Neuronal stem cell (in vitro differentiated cells): ENCODE measurements around the gene SLC40A1.

Experiments
- DNase-seq: peaks from one replicate; pipeline ENCODE4 v3.0.0-alpha.2; 2013; ENCODE audit warnings: low spot score
- H2AFZ ChIP-seq: one replicate; pipeline ENCODE4 v1.6.1; 2013; ENCODE audit warnings: mild to moderate bottlenecking, low read length, inconsistent platforms
- H2AK5ac ChIP-seq: 2 replicates; pipeline ENCODE4 v1.6.1; 2013; ENCODE audit warnings: low read depth, mild to moderate bottlenecking, inconsistent platforms, low read length, moderate library complexity, mixed read lengths
- H2BK120ac ChIP-seq: 2 replicates; pipeline ENCODE4 v1.6.1; 2013; ENCODE audit warnings: low read depth, mild to moderate bottlenecking, inconsistent platforms, low read length, moderate library complexity, mixed read lengths
- H2BK12ac ChIP-seq: one replicate; pipeline ENCODE4 v1.6.1; 2013; ENCODE audit warnings: low read length, inconsistent platforms
- H2BK15ac ChIP-seq: 2 replicates; pipeline ENCODE4 v1.6.1; 2013; ENCODE audit warnings: mild to moderate bottlenecking, low read length, inconsistent platforms, mixed read lengths
- H2BK5ac ChIP-seq: one replicate; pipeline ENCODE4 v1.6.1; 2013; ENCODE audit warnings: inconsistent platforms, mild to moderate bottlenecking, low read length, moderate library complexity
- H3K14ac ChIP-seq: one replicate; pipeline ENCODE4 v1.6.1; 2013; ENCODE audit warnings: low read length, inconsistent platforms
- H3K18ac ChIP-seq: 2 replicates; pipeline ENCODE4 v1.6.1; 2013; ENCODE audit warnings: low read length, inconsistent platforms
- H3K23ac ChIP-seq: 2 replicates; pipeline ENCODE4 v1.6.1; 2013; ENCODE audit warnings: low read depth, mild to moderate bottlenecking, mixed read lengths, low read length, inconsistent platforms; ENCODE audit not compliant: poor library complexity
- H3K27ac ChIP-seq: replicated peaks from 3 replicates; pipeline ENCODE4 v1.5.1; 2013; ENCODE audit warnings: low read length, inconsistent platforms
- H3K27me3 ChIP-seq, 3 experiments: 2 replicates each; pipeline ENCODE4 v1.6.1; 2013; ENCODE audit warnings: low read length in 3 of 3, mild to moderate bottlenecking in 2 of 3, inconsistent platforms in 1 of 3, low read depth in 1 of 3, mixed read lengths in 1 of 3, moderate library complexity in 1 of 3; ENCODE audit not compliant: control insufficient read depth in 3 of 3, insufficient read depth in 3 of 3
- H3K36me3 ChIP-seq, 2 donors: replicated peaks in 1 of 2; 2 replicates each; pipeline ENCODE4 v1.6.1; 2013; ENCODE audit warnings: low read length in 2 of 2; ENCODE audit not compliant: control insufficient read depth in 2 of 2, insufficient read depth in 2 of 2
- H3K4ac ChIP-seq: 2 replicates; pipeline ENCODE4 v1.6.1; 2013; ENCODE audit warnings: inconsistent platforms, mild to moderate bottlenecking, low read length, moderate library complexity
- H3K4me1 ChIP-seq, 2 donors: 1 replicate in 1 of 2; 2 replicates in 1 of 2; pipeline ENCODE4 v1.6.1; 2013; ENCODE audit warnings: low read length in 2 of 2, low read depth in 1 of 2; ENCODE audit not compliant: control insufficient read depth in 2 of 2, insufficient read depth in 1 of 2
- H3K4me2 ChIP-seq: one replicate; pipeline ENCODE4 v1.6.1; 2013; ENCODE audit warnings: mild to moderate bottlenecking, low read length, inconsistent platforms; ENCODE audit not compliant: insufficient read depth, poor library complexity, severe bottlenecking
- H3K4me3 ChIP-seq, 2 donors: 2 replicates each; pipeline ENCODE4 v1.5.1; 2013; ENCODE audit warnings: low read length in 2 of 2, mild to moderate bottlenecking in 2 of 2, inconsistent platforms in 1 of 2, moderate library complexity in 1 of 2
- H3K79me1 ChIP-seq: one replicate; pipeline ENCODE4 v1.6.1; 2013; ENCODE audit warnings: low read depth, mild to moderate bottlenecking, inconsistent platforms, low read length, moderate library complexity
- H3K9ac ChIP-seq: one replicate; pipeline ENCODE4 v1.6.1; 2013; ENCODE audit warnings: mild to moderate bottlenecking, low read depth, low read length, inconsistent platforms; ENCODE audit not compliant: poor library complexity
- H3K9me3 ChIP-seq, 2 donors: replicated peaks in 1 of 2; 2 replicates each; pipeline versions ENCODE3 to v1.6.1; 2013; ENCODE audit warnings: low read length in 2 of 2, mild to moderate bottlenecking in 2 of 2, inconsistent platforms in 1 of 2, low read depth in 1 of 2, mixed read lengths in 1 of 2, moderate library complexity in 1 of 2; ENCODE audit not compliant: control insufficient read depth in 2 of 2, insufficient read depth in 1 of 2
- H4K8ac ChIP-seq: one replicate; pipeline ENCODE4 v1.6.1; 2013; ENCODE audit warnings: low read depth, mild to moderate bottlenecking, inconsistent platforms, low read length, moderate library complexity
- H4K91ac ChIP-seq: one replicate; pipeline ENCODE4 v1.6.1; 2013; ENCODE audit warnings: low read length, low read depth, mild to moderate bottlenecking, inconsistent platforms; ENCODE audit not compliant: poor library complexity
- WGBS, 2 donors: extraction: QIAGEN DNeasy Blood & Tissue Kit; methylation state at CpG; one replicate each; pipeline ENCODE4 v1.1.7; 2013; ENCODE audit warnings: missing lambda C conversion rate in 2 of 2, mixed read lengths in 1 of 2; ENCODE audit not compliant: insufficient read length in 2 of 2, insufficient replicate concordance in 1 of 2; ENCODE audit errors: extremely low coverage in 2 of 2; 5-methylcytosine and 5-hydroxymethylcytosine counted together

SLC40A1 gene

GRCh38 chr2:189560273-189560586, 20.4 kb downstream of the SLC40A1 start:
- no peak for DNase-seq
- H3K4me3 ChIP-seq = no peak overlapping the region
- no peaks in the 10 kb centered on the region for H3K9me3 ChIP-seq
- no peak overlapping the region for H3K4me2 ChIP-seq
- H3K18ac ChIP-seq = no peak overlapping the region
- no peak overlapping the region for H4K91ac ChIP-seq
- H3K9ac ChIP-seq = no peak overlapping the region
- H3K4ac ChIP-seq = no peak overlapping the region
- H2AK5ac ChIP-seq = no peak overlapping the region
- H3K14ac ChIP-seq = no peak overlapping the region
- H3K36me3 ChIP-seq = peaks cover 0 to 8% of the 10 kb centered on the region in 2 donors
- H2BK12ac ChIP-seq = no peak overlapping the region
- H2AFZ ChIP-seq = peak overlapping the region; percentile 66
- no peak overlapping the region for H4K8ac ChIP-seq
- H3K27ac ChIP-seq = no peak overlapping the region
- H2BK120ac ChIP-seq = no peak overlapping the region
- no peak overlapping the region for H2BK5ac ChIP-seq
- peaks cover 0 to 3% of the 10 kb centered on the region in 2 donors for H3K4me1 ChIP-seq
- no peak overlapping the region for H2BK15ac ChIP-seq
- H3K23ac ChIP-seq = no peak overlapping the region
- no peaks in the 10 kb centered on the region for H3K27me3 ChIP-seq
- H3K79me1 ChIP-seq = no peaks in the 10 kb centered on the region

- H3K79me1 ChIP-seq = no peaks in the 10 kb centered on the region
- H2AK5ac ChIP-seq = no peak overlapping the region
- no peak overlapping the region for H3K9ac ChIP-seq
- H3K36me3 ChIP-seq = peaks cover 0 to 6% of the 10 kb centered on the region in 2 donors
- no peak overlapping the region for H2BK15ac ChIP-seq
- WGBS, 2 donors = no CpG with 5 or more reads among the region's 2 CpGs
- H3K4me2 ChIP-seq = no peak overlapping the region
- H3K27me3 ChIP-seq = no peaks in the 10 kb centered on the region
- no peak overlapping the region for H3K4me3 ChIP-seq
- H3K14ac ChIP-seq = no peak overlapping the region
- DNase-seq = no peak
- H3K27ac ChIP-seq = no peak overlapping the region
- H3K4ac ChIP-seq = no peak overlapping the region
- H2BK5ac ChIP-seq = no peak overlapping the region
- H2BK12ac ChIP-seq = no peak overlapping the region
- no peak overlapping the region for H4K91ac ChIP-seq
- no peaks in the 10 kb centered on the region for H3K9me3 ChIP-seq
- H2BK120ac ChIP-seq = no peak overlapping the region
- no peak overlapping the region for H3K23ac ChIP-seq
- H3K18ac ChIP-seq = no peak overlapping the region
- peak overlapping the region; percentile 66 for H2AFZ ChIP-seq
- no peak overlapping the region for H4K8ac ChIP-seq
- H3K4me1 ChIP-seq = peaks cover 0 to 3% of the 10 kb centered on the region in 2 donors
These were observed 20.9 kb downstream of the SLC40A1 start for GRCh38 chr2:189559579-189560272.

DNA sequence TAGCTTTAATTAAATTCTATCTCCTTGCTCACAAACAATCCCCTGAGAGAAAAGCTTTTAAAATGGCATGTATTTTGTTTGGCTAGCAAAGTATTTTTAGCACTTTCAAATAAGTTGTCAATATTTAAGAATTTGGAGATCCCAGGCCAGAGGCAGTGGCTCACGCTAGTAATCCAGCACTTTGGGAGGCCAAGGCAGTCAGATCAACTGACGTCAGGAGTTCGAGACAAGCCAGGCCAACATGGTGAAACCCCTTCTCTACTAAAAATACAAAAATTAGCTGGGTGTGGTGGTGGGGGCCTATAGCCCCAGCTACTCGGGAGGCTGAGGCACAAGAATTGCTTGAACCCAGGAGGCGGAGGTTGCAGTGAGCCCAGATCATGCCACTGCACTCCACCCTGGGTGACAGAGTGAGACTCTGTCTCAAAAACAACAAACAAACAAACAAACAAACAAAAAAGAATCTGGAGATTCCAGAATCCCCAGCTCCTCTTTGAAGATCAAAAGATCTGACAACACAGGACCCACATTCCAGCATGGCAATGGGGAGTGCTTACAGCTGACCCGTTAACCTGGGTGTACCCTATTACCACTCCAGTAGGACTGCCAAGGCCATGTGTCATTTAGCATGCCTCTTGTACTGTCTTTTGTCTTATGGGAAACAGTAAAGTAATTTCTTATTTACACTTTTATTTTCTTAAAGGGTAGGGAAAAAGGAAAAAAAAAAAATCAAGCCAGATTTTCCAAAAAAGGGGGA, 21.9 kb downstream of the SLC40A1 start:
- H3K23ac ChIP-seq = no peak overlapping the region
- H3K27me3 ChIP-seq = no peaks in the 10 kb centered on the region
- H3K4me1 ChIP-seq = peaks cover 0 to 3% of the 10 kb centered on the region in 2 donors
- H2AFZ ChIP-seq = no peak overlapping the region
- H2BK120ac ChIP-seq = no peak overlapping the region
- no peak overlapping the region for H4K8ac ChIP-seq
- no peak overlapping the region for H2BK15ac ChIP-seq
- H2AK5ac ChIP-seq = no peak overlapping the region
- no peak for DNase-seq
- no peak overlapping the region for H3K4me3 ChIP-seq
- H3K9ac ChIP-seq = no peak overlapping the region
- H3K9me3 ChIP-seq = no peaks in the 10 kb centered on the region
- no peak overlapping the region for H4K91ac ChIP-seq
- H3K27ac ChIP-seq = no peak overlapping the region
- H3K36me3 ChIP-seq = peaks cover 0 to under 1% of the 10 kb centered on the region in 2 donors
- H2BK5ac ChIP-seq = no peak overlapping the region
- no peak overlapping the region for H3K14ac ChIP-seq
- no peak overlapping the region for H3K4me2 ChIP-seq
- H3K79me1 ChIP-seq = no peaks in the 10 kb centered on the region
- no CpG with 5 or more reads among the region's 6 CpGs for WGBS, 2 donors
- H2BK12ac ChIP-seq = no peak overlapping the region
- no peak overlapping the region for H3K18ac ChIP-seq
- no peak overlapping the region for H3K4ac ChIP-seq

DNA sequence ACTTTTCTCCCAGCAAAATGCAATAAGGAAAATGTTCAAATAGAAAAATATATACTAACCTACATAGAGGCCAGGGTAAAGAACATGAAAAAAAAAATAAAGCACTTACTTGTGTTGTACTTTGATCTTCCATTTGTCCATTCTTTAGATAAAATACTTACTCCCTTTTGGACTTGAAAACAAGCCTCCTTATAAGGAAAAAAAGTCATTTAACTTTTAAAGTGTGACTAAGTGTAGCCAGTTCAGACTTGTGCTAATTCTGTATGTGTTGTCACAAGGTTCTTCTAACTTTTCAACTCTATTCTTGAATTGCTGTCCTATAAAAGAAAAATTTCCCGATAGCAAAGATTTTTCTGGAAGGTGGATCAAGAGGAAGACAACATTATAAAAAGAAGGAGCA, 23.2 kb downstream of the SLC40A1 start:
- no peak overlapping the region for H4K91ac ChIP-seq
- H3K27me3 ChIP-seq = no peaks in the 10 kb centered on the region
- H2BK120ac ChIP-seq = no peak overlapping the region

More for the DNA sequence above, 23.2 kb downstream of the SLC40A1 start:
- Histone ChIP-seq H3K36me3 (no peaks in the 10 kb centered on the region), H2AK5ac (no peak overlapping the region), H2BK5ac (no peak overlapping the region), H3K23ac (no peak overlapping the region), H3K4me1 (peaks cover 0 to 3% of the 10 kb centered on the region in 2 donors), H4K8ac (no peak overlapping the region), H2BK12ac (no peak overlapping the region), H2BK15ac (no peak overlapping the region), H3K27ac (no peak overlapping the region), H3K14ac (no peak overlapping the region), H3K79me1 (no peaks in the 10 kb centered on the region), H3K4me3 (no peak overlapping the region), H3K18ac (no peak overlapping the region), H3K4me2 (no peak overlapping the region), H3K9me3 (no peaks in the 10 kb centered on the region), H2AFZ (no peak overlapping the region), H3K4ac (no peak overlapping the region), H3K9ac (no peak overlapping the region)
- WGBS, 2 donors = no CpG with 5 or more reads among the region's 1 CpG
- DNase-seq = no peak
